Lung (tissue), 12 donors: Measurements from ENCODE around the gene TNFAIP8L3. TPM values are rescaled to one million over a fixed set of nuclear protein-coding genes. Genes with fewer than 3 reads are reported as not detected.

ENCODE experiments used
- ATAC-seq: fragments of 200-7000 bp; cut with Tn5 transposase; one replicate; pipeline ENCODE4 v1.9.1; 2020; ENCODE audit warnings: moderate number of reproducible peaks; ENCODE audit not compliant: insufficient read depth, low FRiP score
- DNase-seq, 3 donors: peaks; one replicate each; pipeline ENCODE4 v3.0.0-alpha.2; 2013 to 2017
- H3K27ac ChIP-seq, 2 donors: one replicate each; pipeline ENCODE4 v1.5.1; 2013; ENCODE audit warnings: mild to moderate bottlenecking in 2 of 2, moderate library complexity in 2 of 2, control low read depth in 1 of 2, inconsistent platforms in 1 of 2, low read depth in 1 of 2, low read length in 1 of 2
- H3K27me3 ChIP-seq, 3 donors: one replicate each; pipeline ENCODE4 v1.5.1; 2013; ENCODE audit warnings: low read length in 2 of 3; ENCODE audit not compliant: control insufficient read depth in 3 of 3, insufficient read depth in 3 of 3
- H3K36me3 ChIP-seq, 4 donors: one replicate each; pipeline ENCODE4 v1.5.1; 2013; ENCODE audit warnings: low read length in 4 of 4, mild to moderate bottlenecking in 1 of 4, moderate library complexity in 1 of 4; ENCODE audit not compliant: control insufficient read depth in 4 of 4, insufficient read depth in 4 of 4
- H3K4me1 ChIP-seq, 5 donors: one replicate each; pipeline ENCODE4 v1.5.1; 2013; ENCODE audit warnings: low read length in 5 of 5, mild to moderate bottlenecking in 2 of 5, moderate library complexity in 1 of 5; ENCODE audit not compliant: control insufficient read depth in 5 of 5, insufficient read depth in 5 of 5
- H3K4me3 ChIP-seq: one replicate; pipeline ENCODE4 v1.5.1; 2013; ENCODE audit warnings: mild to moderate bottlenecking, control low read depth, moderate library complexity
- H3K9ac ChIP-seq, 2 donors: one replicate each; pipeline ENCODE4 v1.5.1; 2013; ENCODE audit warnings: low read length in 2 of 2, control low read depth in 1 of 2; ENCODE audit not compliant: insufficient read depth in 1 of 2
- H3K9me3 ChIP-seq, 4 donors: one replicate each; pipeline ENCODE4 v1.5.1; 2013; ENCODE audit warnings: low read length in 3 of 4, mild to moderate bottlenecking in 1 of 4, moderate library complexity in 1 of 4; ENCODE audit not compliant: control insufficient read depth in 4 of 4, insufficient read depth in 3 of 4
- CTCF ChIP-seq: IDR thresholded peaks from 2 replicates; pipeline ENCODE4 v1.5.1; 2012; ENCODE audit warnings: mild to moderate bottlenecking; ENCODE audit errors: control extremely low read depth, extremely low read depth
- WGBS, 2 donors: extraction: QIAGEN DNeasy Blood & Tissue Kit; methylation state at CpG; one replicate each; pipeline ENCODE4 v1.1.7; 2013; 5-methylcytosine and 5-hydroxymethylcytosine counted together
- polyA plus RNA-seq, 2 donors: library from polyadenylated mRNA; stranded (reverse); fragments of 200-250 nt; gene quantifications; one replicate each; pipeline ENCODE4 v1.2.1, GENCODE V29; 2013
- total RNA-seq, 2 donors: library from RNA; depleted of rRNA in 1 of 2; stranded (reverse); fragments of >200 nt in 1 of 2; gene quantifications; one replicate each; pipeline ENCODE4 v1.2.1, GENCODE V29; 2014 to 2021
- donor health status: control.
- donor health status: control.
- donor health status: Bipolar disorder and iron deficiency.
- donor health status: healthy.
- donor health status: DM: yes; HTN: yes; CAD: no.

TNFAIP8L3 gene
- total and polyA plus RNA-seq, 4 donors: 3.7 to 20.5 (median 9.9) TPM

- no peak overlapping the region for H3K27ac ChIP-seq
- no peaks in the 10 kb centered on the region for H3K27me3 ChIP-seq
- H3K4me1 ChIP-seq: peaks cover 0 to 4% (median 0%) of the 10 kb centered on the region in 5 donors
- H3K36me3 ChIP-seq: peaks cover 0 to 1% (median 0%) of the 10 kb centered on the region in 4 donors
- 89 to 92% methylated on average over 1 of the region's 1 CpG for WGBS, 2 donors
- no peak for DNase-seq
- no peak for ATAC-seq
- TF ChIP-seq CTCF: no peak
- no peak overlapping the region for H3K4me3 ChIP-seq
- peaks cover 0 to 2% (median 0%) of the 10 kb centered on the region in 4 donors for H3K9me3 ChIP-seq
- H3K9ac ChIP-seq: no peak overlapping the region
These were observed 71.2 kb downstream of the TNFAIP8L3 start for GRCh38 chr15:51023499-51023898.

GRCh38 chr15:51022206-51022605 lies 72.5 kb downstream of the TNFAIP8L3 start:
- H3K27ac ChIP-seq: no peak overlapping the region

GRCh38 chr15:51016615-51017014 lies 78.1 kb downstream of the TNFAIP8L3 start:
- no peak overlapping the region for H3K4me3 ChIP-seq
- DNase-seq (no peak), ATAC-seq (no peak)
- no peak overlapping the region for H3K27ac ChIP-seq
- TF ChIP-seq CTCF: no peak
- no peaks in the 10 kb centered on the region for H3K27me3 ChIP-seq
- no peak overlapping the region for H3K9ac ChIP-seq
- H3K36me3 ChIP-seq: no peaks in the 10 kb centered on the region
- H3K4me1 ChIP-seq: no peaks in the 10 kb centered on the region
- H3K9me3 ChIP-seq: no peaks in the 10 kb centered on the region
- WGBS, 2 donors: 78 to 84% methylated on average over 1 of the region's 1 CpG

More at GRCh38 chr15:51022206-51022605, 72.5 kb downstream of the TNFAIP8L3 start:
- no peaks in the 10 kb centered on the region for H3K27me3 ChIP-seq
- peaks cover 0 to 4% (median 0%) of the 10 kb centered on the region in 5 donors for H3K4me1 ChIP-seq
- no peak for ATAC-seq
- H3K4me3 ChIP-seq: no peak overlapping the region
- TF ChIP-seq CTCF: no peak
- H3K36me3 ChIP-seq: peaks cover 0 to 1% (median 0%) of the 10 kb centered on the region in 4 donors
- no peak overlapping the region for H3K9ac ChIP-seq
- peaks cover 0 to 2% (median 0%) of the 10 kb centered on the region in 4 donors for H3K9me3 ChIP-seq
- no peak for DNase-seq

DNA sequence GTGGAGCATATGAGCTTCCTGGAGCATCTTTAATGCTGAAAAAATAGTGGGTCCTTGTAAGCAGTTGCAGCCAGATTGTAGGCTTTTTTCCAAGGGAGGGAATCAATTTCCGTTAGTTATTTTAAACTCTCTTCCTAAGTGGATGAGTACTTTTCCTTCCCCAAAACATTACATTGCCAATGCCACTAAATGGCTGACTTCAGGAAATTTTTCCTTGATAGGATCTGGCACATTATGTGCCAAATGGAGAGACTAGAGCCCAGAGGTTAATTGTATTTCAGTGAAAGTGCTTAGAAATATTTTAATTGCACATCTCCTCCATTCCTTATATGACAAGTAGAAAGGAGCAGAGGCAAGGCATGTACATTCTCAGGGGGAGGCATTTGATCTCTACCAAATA lies 83.5 kb downstream of the TNFAIP8L3 start:
- WGBS, 2 donors: 59 to 77% methylated on average over 1 of the region's 1 CpG
- ATAC-seq: no peak
- Histone ChIP-seq H3K9me3 (peaks cover 0 to 3% (median 1%) of the 10 kb centered on the region in 4 donors), H3K36me3 (peaks cover 0 to 9% (median under 1%) of the 10 kb centered on the region in 4 donors), H3K4me1 (no peaks in the 10 kb centered on the region), H3K27me3 (no peaks in the 10 kb centered on the region), H3K9ac (no peak overlapping the region), H3K27ac (no peak overlapping the region), H3K4me3 (no peak overlapping the region)
- TF ChIP-seq CTCF: no peak
- no peak for DNase-seq
